Cardiac fibroblast (primary cell): ENCODE data around the gene DEFB128.

Experiments used
- DNase-seq, 2 donors: peaks; one replicate each; pipeline versions ENCODE4 v3.0.0 to v3.0.0-alpha.2; 2010; ENCODE audit warnings: low read depth in 2 of 2
- H3K4me3 ChIP-seq, 2 donors: replicated peaks in 1 of 2; 1 replicate in 1 of 2; 2 replicates in 1 of 2; pipeline ENCODE4 v1.5.1; 2011; ENCODE audit warnings: low read depth in 2 of 2, low read length in 2 of 2, mild to moderate bottlenecking in 2 of 2, moderate library complexity in 1 of 2
- TF ChIP-seq, protein P1 (sequence below): IDR thresholded peaks from one replicate; pipeline ENCODE4 v1.5.1; 2011; ENCODE audit warnings: low read depth, mild to moderate bottlenecking, low read length, inconsistent platforms

DEFB128 gene

GRCh38 chr20:221258-221830 lies 31.8 kb upstream of the DEFB128 start:
- TF ChIP-seq, protein P1, sequence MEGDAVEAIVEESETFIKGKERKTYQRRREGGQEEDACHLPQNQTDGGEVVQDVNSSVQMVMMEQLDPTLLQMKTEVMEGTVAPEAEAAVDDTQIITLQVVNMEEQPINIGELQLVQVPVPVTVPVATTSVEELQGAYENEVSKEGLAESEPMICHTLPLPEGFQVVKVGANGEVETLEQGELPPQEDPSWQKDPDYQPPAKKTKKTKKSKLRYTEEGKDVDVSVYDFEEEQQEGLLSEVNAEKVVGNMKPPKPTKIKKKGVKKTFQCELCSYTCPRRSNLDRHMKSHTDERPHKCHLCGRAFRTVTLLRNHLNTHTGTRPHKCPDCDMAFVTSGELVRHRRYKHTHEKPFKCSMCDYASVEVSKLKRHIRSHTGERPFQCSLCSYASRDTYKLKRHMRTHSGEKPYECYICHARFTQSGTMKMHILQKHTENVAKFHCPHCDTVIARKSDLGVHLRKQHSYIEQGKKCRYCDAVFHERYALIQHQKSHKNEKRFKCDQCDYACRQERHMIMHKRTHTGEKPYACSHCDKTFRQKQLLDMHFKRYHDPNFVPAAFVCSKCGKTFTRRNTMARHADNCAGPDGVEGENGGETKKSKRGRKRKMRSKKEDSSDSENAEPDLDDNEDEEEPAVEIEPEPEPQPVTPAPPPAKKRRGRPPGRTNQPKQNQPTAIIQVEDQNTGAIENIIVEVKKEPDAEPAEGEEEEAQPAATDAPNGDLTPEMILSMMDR: no peak
- DNase-seq: no peak
- H3K4me3 ChIP-seq: no peak overlapping the region

DNA sequence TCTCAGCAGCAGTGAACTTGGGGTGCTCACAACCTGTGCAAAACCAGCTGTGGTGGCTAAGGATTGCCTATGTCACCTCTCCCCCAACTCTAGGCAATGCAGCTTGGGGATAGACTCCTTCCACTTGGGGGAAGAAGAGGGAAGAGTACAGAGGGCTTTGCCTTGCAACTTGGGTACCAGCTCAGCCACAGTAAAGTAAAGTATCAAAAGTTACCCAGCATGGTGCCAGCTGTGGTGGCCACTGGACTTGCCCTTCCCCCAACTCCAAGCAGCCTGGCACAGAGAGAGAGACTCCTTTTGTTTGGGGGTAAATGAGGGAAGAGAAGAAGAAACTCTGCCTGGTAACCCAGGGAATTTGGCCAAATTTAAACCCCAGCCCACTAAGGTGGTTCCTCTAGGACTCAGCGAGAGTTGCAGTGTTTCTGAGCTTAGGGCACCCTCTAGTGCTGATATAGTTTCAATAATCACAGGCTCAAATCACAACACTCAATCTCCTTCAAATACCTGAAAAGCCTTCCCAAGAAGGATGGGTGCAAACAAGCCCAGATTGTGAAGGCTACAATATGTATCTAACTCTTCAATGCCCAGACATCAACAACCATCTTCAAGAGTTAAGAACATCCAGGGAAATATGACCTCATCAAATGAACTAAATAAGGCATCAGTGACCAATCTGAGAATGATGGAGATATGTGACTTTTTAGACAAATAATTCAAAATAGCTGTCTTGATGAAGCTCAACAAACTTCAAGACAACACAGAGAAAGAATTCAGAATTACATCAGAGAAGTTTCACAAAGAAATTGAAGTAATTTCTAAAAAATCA lies 30.0 kb upstream of the DEFB128 start:
- H3K4me3 ChIP-seq: no peak overlapping the region
- TF ChIP-seq, protein P1: peak; percentile 23
- peak; percentile 19 to 28 for DNase-seq

DNA sequence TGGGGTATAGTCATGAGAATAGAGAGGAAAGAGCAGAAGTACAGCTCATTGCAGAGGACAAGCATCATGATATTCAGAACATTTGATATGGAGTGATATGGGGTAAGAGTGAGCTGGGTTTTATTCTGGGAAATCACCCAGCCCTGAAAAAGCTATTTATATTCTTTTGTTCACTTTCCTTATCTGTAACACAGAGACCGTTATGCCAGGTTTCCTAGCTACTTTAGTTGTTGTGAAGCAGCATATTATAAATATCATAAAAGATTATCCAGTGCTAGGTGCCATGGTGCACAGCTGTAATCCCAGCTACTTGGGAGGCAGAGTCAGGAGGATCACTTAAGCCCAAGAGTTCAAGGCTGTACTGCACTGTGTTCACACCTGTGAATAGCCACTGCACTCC lies 27.8 kb upstream of the DEFB128 start:
- H3K4me3 ChIP-seq: no peak overlapping the region
- TF ChIP-seq, protein P1: no peak
- no peak for DNase-seq

GRCh38 chr20:215796-216195 lies 26.3 kb upstream of the DEFB128 start:
- TF ChIP-seq, protein P1: no peak
- H3K4me3 ChIP-seq: no peak overlapping the region
- no peak for DNase-seq

- no peak for DNase-seq
- TF ChIP-seq, protein P1: no peak
- no peak overlapping the region for H3K4me3 ChIP-seq
These were observed 24.9 kb upstream of the DEFB128 start for GRCh38 chr20:214383-214782.

DNA sequence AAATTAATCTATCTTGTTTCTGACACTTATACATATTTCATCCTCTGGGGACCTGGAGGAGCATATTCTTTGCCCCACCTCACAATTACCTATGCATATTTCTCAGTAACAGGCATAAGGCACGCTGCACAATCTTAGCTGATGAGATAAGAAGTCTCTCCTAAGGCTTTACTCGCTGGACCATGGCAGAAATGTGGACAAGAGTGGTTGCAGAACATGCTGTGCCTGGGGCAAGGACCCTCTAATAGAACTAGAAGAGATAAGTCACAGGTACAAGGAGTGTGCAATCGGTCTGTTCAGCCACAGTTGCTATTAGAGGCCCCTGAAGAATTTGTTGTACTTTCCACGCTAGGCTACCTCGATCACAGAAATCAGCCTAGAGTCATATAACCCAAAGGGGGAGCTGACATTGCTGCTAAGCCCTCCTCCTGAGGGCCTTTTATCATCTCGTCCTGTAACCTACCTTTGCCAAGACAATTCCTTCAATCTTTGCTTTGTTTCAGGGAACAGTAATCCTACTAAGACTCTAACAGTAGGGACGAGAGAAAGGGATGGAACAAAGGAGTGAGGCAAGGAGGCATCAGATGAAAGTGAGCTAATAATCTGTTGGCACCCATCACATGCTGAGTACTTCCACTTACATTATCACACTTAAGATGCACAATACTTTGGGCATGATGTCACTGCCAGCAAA lies 21.4 kb upstream of the DEFB128 start:
- no peak for DNase-seq
- H3K4me3 ChIP-seq: no peak overlapping the region
- TF ChIP-seq, protein P1: no peak
